GOT3 (cell line): ENCODE data around the gene CYP4F22.
"Not testable (repeated sequence)": the region's sequence is repeated elsewhere in the genome, so short reads cannot be mapped to it uniquely, and the experiment has no call there.

Source experiments
- DNase-seq: peaks from one replicate; lab custom pipeline; 2025; ENCODE audit warnings: mixed read lengths; lab: John Stamatoyannopoulos, UW

The CYP4F22 gene

DNA sequence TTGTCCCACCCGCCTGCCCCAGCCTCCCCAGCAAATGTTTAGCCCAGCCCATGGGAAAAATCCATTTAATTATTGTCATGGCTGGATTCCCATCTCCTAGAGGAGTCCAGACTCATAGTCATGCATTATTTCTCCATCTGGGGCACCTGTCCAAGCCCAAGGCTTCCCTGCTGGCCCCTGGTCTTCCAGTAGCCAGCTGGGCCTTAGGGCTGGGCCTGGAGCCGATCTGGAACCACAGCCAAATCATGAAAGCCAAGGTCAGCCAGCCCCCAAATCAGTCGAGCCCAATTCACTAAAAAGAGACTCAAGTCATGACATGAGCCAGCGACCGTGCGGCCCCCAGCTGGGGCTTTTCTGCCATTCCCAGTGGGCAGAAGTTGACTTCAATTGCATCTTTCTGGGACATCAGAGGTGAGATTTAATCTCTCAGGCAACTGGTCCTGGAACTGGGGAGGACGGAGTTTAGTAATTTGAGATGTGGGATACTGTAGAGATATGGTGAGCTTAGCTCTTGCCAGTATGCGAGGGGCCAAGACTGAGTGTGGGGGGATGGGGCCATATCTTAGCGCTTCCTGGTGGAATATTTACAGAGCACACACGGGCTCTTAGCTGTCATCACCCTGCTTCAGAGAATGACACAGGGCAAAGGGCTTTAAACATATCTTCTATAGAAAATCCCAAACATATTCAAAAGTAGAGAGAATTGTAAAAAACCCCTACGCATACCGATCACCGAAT, 19.7 kb upstream of the CYP4F22 start:
- DNase-seq, result no peak

DNA sequence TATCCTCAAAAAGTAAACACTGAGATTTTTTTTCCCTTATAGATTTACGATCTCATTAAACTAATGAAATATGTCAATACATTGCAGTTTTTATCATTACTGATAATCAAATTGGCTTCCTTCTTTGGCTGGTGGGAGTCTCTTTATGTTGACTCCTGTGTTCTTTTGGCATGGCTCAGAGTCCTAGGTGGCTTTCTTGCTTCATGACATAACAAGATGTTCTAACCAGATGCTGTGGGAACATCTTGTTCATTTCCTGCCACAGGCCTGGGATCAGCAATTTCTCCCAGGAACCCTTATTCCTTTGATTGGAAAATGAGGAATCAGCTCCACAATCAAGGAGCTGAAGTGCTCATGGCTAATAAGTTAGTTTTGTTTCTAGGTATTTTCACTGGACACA, 13.2 kb upstream of the CYP4F22 start:
- DNase-seq, result no peak

DNA sequence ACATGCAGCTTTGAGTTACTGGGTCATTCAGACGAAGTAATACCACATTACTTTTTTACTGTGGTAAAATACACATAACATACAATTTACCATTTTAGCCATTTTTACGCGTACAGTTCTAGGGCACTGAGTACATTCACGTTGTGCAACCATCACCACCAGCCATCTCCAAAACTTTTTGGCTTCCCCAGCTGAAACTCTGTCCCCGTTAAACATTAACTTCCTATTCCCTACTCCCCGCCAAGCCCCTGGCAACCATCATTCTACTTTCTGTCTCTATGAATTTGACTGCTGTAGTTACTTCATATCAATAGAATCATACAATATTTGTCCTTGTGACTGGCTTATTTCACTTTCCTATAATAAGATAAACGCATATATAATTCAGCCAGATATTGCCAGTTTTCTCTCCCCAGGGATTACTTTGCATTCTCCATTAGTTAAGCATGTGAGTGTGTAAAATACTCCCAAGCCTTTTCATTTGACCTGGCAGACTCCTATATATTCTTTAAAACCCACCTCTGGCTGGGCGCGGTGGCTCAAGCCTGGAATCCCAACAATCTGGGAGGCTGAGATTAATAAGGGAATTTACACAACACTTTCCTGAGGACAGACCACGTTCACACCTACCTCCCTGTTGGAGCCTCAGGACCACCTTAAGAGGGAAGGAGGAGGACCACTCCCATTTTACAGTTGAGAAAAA, 10.0 kb upstream of the CYP4F22 start:
- no peak for DNase-seq

DNA sequence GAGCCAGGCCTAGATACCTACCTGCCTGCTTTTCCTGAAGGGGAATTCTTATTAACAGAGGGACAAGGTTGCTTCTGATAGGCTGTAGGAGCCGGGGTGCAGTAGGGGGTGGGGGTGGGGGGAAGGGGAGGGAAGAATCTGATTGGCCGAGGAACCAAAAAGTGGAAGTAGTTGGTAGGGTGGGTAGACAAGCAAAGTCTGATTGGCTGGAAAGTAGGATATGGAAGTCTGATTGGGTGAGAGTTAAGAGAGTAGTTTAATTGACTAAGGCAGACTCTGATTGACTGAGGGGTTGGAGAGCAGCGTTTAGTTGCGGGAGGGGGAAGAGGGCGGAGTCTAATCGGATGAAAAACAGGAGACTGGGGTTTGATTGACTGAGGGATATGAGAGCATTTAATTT, 9.4 kb upstream of the CYP4F22 start:
- DNase-seq, result no peak

DNA sequence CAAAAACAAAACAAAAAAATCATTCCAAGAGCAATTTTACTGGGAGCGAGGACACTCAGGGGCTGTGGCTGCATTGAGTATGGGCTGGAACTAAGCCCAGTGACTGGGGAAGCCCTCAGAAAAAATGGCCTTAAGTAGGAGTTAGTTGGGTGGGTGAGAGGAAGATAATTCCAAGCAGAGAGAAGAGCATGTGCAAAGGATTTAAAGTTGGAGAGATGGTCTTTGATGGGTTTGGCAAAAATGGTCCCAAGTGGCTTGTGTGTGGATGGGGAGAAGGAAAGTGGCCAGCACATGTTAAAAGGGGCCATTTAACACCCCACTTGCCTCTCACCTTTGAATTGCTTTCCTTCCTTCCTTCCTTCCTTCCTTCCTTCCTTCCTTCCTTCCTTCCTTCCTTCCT, 6.7 kb upstream of the CYP4F22 start:
- DNase-seq, result no peak

DNA sequence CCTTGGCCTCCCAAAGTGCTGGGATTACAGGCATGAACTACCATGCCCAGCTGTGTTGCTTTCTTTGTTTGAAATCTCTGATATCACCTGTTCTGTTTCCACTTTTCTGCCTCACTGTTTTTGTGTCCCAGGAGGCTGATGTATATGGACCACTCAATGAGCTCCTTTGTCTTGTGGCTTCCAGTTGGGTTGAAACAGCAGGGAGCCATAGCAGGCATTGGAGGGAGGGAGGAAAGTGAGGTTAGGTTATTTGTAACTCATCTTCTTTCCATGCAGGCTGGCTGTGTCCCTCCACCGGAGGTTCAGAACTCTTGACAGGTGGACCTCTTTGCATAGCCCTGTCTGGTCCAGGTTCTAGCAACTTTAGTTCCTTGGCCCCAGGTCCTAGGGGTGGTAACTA, 6.1 kb upstream of the CYP4F22 start:
- DNase-seq, result no peak

DNA sequence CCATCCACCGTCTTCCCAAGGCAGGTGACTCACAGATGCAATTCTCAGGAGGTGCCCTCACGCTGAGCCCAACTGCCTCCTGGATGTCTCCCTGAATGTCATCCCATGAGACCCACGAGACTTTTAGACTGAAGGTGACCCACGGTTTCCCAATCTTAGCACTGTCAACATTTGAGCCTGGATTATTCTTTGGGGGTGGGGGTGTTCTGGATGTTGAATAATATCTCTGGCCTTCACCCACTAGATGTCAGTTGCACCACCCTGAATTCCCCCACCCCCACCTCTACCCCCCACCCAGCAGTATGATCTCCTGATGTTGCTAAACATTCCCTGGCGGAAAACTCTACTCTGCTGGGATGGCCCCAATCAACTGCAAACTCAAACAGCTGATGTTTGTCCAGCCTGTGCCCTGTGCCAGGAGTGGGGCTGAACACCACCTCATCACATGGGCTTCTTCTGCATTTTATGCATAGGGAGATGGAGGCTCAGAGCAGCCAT, 2.2 kb upstream of the CYP4F22 start:
- no peak for DNase-seq

DNA sequence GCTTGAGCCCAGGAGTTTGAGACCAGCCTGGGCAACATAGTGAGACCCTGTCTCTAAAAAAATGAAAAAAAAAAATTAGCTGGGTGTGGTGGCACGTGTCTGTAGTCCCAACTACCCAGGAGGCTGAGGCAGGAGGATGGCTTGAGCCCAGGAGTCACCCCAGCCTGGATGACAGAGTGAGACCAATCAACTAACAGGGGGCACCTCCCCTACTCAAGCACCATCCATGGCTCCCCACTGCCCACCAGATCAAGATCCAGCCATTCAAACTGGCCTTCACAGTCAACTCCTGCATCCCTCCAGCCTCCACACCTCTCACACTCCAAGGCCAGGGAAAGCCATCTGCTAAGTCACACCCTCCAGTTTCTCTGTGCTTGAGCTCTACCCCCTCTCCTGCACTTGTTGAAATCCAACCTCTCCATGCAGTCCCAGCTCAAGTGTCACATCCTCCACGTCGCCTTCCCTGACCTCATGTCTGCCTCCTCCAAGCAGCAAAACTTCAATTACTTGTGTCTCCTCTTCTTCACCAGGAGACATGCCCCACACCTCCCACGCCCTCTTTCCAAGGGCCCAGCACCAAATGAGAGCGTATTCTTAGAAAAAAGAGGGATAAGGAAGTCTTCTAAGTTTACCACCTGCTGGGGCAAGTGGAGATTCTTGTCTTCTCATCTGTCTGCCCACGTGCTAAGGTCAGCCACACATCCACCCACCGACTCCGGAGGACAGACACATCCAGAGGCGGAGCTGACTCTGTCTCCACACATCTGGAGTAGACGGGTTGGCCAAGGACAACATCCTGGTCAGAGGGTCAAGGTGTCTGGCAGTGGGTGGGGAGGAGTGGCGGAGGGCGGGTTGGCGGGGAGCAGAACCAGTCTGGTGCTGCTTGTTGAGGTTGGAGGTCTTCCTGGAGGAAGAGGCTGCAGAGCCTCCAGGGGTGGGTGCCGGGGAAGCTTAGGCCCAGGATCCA, 974 bp upstream of the CYP4F22 start:
- no peak for DNase-seq

DNA sequence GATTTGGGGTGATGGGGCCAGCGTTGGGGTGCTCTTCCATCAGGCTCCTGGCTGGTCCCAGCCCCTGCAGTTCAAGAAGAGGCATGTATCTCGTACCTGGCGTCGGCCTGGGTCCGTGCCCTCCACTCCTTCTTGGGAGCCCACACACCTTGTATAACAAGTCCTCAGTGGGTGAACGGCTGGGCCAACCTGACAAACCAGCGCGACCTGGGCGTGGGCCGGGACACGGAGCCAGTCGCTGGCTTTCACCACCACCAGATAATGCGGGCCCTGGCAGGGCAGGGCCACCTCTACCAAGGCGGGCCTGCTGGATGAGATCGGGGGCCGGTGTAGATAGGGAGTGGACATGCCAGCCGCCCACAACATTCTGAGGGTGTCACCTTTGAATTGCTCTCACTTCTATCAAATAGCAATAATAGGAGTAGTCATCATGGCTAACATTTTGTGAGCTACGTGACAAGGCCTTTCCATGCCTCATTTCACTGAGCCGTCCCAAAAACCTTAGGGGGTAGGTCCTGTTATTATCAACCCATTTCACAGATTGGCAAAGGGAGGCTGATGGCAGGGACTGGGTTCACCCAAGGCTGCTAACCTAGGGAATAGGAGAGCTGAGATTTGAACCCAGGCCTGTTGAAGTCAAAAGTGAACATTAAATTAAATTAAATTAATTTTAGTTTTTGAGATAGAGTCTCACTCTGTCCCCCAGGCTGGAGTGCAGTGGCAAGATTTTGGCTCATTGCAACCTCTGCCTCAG, 3.5 kb downstream of the CYP4F22 start:
- no peak for DNase-seq

DNA sequence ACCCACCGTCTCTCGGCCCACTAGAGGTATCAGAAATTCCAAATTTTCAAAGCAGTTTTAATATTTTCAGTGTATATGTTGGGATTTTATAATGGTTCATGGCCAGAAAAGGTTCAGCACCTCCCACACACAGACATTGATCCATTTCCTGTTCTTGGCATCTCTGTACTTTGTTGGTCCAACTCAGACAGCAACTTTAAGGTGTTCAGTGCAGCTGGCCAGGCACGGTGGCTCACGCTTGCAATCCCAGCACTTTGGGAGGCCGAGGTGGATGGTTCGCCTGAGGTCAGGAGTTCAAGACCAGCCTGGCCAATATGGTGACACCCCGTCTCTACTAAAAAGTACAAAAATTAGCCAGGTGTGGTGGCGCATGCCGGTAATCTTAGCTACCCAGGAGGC, 6.9 kb downstream of the CYP4F22 start:
- not testable (repeated sequence) for DNase-seq

DNA sequence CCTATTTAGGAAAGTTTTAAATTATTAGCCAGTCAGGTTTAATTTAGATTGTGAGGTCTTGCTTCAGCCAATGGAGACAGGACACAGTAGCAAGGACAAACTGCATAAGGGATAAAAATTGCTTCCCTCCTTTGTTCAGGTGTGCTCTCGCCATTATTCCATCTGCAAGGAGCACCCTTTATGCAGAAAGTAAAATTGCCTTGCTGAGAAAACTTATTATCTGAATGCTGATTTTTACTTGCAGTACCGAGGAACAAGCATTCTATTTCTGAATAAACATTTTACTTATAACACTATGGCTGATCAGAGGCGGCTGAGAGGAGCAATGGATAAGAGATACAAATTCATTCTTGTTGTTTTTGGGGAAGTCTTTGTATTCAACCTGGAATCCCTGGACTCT, 8.0 kb downstream of the CYP4F22 start:
- DNase-seq, result no peak

DNA sequence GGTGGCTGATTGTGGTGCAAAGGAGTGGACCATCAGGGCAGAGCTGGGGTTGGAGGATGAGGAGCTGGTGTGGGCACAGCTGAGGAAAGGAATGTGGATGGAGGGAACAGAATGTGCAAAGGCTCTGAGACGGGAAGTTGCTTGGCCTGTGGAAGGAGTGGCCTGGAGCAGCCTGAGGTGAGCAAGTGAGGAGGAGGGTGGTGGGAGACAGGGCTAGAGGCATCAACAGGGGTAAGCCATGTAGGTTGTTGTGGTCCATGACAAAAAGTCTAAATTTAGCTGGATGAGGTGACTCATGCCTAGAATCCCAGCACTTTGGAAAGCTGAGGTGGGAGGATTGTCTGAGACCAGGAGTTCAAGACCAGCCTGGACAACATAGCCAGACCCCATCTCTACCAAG, 9.5 kb downstream of the CYP4F22 start:
- no peak for DNase-seq

DNA sequence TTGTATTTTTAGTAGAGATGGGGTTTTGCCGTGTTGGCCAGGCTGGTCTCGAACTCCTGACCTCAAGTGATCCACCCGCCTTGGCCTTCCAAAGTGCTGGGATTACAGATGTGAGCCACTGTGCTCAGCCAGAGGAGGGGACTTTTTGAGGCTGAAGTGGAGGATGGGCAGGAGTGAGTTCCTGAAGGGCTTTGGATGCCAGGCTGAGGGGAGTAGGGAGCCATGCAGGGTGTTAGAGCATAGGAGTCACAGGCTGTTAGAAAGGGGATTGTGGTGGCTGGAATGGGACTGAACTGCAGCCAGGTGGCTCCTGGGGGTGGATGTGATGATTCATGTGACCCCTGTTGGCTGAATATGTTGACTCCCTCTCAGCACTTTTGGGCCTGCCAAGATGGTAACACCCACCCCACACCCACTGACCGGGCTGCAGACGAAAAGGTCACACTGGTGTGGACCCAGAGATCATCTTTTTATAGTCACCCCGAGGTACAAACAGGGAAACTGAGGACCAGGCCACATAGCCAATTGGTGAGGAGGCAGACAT, 11.2 kb downstream of the CYP4F22 start:
- DNase-seq, result no peak

DNA sequence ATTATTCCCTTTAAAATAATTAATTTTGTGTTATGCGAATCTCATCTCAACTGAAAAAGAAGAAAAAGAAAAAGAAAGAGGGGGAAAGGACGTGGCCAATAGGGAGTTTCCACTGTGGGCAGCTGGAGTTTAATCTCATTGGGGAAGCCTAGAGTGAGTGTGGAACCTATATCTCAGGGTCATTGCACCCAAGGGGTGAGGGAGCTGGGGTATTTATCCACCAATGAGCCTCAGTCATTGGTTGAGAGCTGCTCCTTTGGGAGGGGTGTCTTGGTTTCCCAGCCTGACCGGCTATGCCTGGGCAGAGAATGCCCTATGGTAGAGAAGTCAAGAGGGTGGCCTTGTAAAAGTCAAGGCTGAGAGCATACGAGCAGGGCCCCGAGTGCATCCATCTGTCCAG, 16.5 kb downstream of the CYP4F22 start:
- no peak for DNase-seq

DNA sequence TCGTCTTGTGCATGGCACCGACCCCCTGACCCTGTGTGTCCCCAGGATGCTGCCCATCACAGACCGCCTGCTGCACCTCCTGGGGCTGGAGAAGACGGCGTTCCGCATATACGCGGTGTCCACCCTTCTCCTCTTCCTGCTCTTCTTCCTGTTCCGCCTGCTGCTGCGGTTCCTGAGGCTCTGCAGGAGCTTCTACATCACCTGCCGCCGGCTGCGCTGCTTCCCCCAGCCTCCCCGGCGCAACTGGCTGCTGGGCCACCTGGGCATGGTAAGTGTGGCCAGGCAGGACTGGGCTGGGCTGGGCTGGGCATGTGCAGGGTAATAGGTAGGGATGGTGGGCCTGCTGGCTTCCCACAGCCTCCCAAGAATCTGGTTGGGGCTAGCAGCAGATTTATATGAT, 17.0 kb downstream of the CYP4F22 start:
- no peak for DNase-seq

DNA sequence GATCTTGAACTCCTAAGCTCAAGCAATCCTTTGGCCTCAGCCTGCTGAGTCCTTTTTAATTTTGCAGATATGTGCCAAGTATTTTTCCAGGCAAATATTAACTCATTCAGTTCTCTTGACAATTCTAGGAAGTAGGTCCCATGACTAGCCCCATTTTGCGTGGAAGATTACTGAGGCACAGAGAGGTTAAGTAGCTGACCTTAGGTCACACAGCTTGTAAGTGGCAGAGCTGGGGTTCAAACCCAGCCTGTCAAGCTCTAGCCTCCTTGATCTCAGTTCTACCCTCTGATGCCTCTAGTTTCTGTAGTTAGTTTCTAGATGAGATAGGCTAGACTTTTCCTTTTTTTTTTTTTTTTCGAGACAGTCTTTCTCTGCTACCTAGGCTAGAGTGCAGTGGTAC, 18.1 kb downstream of the CYP4F22 start:
- no peak for DNase-seq

DNA sequence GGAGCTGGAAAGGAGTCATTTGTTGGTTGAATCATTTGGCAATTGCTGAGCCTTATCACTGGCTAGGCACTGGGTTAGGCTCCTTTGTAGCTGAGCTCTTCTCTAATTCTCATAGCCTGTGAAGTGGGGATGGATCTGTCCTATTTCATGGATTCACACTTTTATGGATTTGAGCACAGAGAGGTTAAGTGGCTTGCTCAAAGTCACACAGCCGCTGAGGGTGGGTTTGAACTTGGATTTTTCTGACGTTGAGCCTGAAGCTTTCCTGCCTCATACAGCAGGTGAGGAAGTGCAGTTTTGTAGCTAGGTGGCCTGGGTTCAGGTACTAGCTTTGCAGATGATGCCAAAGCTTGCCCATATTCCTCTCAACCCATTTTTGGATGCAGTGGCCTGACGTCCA, 19.4 kb downstream of the CYP4F22 start:
- DNase-seq, result no peak

DNA sequence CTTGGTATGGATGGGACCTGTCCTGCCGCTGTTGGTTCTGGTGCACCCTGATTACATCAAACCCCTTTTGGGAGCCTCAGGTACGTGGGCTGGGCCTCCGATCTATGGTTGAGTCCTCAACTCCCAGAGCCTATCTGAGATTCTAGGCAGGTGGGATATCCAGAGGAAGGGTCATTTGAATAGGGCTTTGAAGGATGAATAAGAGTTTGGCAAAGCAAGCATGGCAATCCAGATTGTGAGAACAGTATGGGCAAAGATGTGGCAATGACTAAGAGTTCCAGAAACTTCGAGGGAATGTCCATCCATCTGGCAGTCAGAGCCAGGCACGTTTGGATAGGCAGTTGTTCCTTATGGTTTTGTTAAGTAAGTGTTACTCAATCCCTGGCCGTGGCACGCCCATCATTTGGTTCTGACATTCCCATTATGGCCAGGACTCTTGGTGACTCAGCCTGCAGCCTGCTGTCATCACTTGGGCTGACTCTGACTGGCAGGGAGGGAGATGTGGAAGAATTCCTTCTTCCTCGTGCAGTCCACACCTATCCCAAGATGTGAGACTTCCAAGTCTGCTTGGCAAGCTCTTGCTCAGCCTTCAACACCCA, 21.5 kb downstream of the CYP4F22 start:
- DNase-seq, result no peak

DNA sequence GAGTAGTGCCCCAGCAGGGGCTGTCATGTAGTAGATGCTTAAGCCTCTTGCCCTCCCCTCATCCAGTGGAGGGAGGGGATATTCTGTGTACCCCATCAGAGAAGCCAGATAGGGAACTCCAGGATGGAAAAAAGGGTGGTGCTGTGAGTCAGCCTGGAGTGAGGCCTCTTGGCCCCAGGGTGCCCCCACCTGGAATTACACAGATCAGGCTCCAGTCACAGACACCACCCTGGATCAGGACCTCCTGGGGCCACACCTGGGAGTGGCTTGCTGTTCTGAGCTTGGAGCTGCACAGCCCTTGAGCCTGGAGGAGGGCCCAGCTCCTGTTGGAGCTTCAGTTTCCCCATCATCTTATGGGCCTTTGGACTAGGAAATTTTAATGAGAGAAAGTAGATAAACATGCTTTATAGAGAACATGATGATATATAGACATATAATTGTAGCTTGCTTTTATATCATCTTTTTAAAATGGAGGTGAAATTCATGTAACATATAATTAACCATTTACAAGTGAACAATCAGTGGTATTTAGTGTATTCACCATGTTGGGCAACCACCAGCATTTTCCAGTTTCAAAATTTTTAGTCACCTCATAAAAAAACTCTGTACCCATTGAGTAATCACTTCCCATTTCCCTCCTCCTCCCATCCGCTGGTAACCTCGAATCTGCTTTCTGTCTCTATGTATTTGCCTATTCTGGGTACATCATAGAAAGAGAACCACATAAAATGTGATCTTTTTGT, 24.6 kb downstream of the CYP4F22 start:
- no peak for DNase-seq

DNA sequence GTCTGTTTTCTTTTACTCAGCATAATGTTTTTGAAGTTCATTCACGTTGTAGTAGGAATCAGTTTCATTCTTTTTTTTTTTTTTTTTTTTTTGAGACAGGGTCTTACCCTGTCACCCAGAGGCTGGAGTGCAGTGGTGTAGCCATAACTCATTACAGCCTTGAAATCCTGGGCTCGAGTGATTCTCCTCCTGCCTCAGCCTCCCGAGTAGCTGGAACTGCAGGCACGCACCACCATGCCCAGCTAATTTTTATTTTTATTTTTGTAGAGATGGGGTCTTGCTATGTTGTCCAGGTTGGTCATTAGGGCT, 25.2 kb downstream of the CYP4F22 start:
- DNase-seq, result not testable (repeated sequence)
